ENCODE results near the gene PRL.

GRCh38 chr6:22308939-22309338, 12.1 kb upstream of the PRL start:
- TF ChIP-seq RNF2 (IDR thresholded peaks at IDR 0.05; ENCODE audit: borderline replicate concordance, low read depth, low read length, missing control alignments, poor library complexity, severe bottlenecking) (no peak), CTCF (IDR thresholded peaks at IDR 0.05; ENCODE audit: control extremely low read depth in 1 of 3, insufficient read depth in 1 of 3, low read depth in 1 of 3, low read length in 3 of 3) (no peak), CEBPB (IDR thresholded peaks at IDR 0.05; ENCODE audit: low read depth, low read length) (no peak)
